Adrenal gland (tissue), 12 donors: ENCODE measurements around the gene IBSP. TPM values are rescaled to one million over a fixed set of nuclear protein-coding genes. Genes with fewer than 3 reads are reported as not detected.

ENCODE experiments used
- DNase-seq, 7 donors: peaks; one replicate each; pipeline ENCODE4 v3.0.0-alpha.2; 2019 to 2020
- H3K27ac ChIP-seq, 5 donors: fragments of 200-600 bp; sonication (generic) in 4 of 5; 1 replicate in 3 of 5; 2 replicates in 2 of 5; pipeline versions ENCODE4 v1.5.1 to v1.8.0; 2016 to 2020; ENCODE audit warnings: mild to moderate bottlenecking in 1 of 5
- H3K27me3 ChIP-seq: fragments of 200-600 bp; 2 replicates; pipeline ENCODE4 v1.8.0; 2021
- H3K36me3 ChIP-seq, 2 donors: fragments of 200-600 bp; replicated peaks in 1 of 2; 1 replicate in 1 of 2; 2 replicates in 1 of 2; pipeline versions ENCODE4 v1.5.1 to v1.8.0; 2018 to 2022
- H3K4me1 ChIP-seq, 2 donors: fragments of 200-600 bp; replicated peaks in 1 of 2; 1 replicate in 1 of 2; 2 replicates in 1 of 2; pipeline versions ENCODE4 v1.5.1 to v1.8.0; 2018 to 2021
- H3K4me3 ChIP-seq, 4 donors: fragments of 200-600 bp; sonication (generic) in 3 of 4; one replicate each; pipeline ENCODE4 v1.5.1; 2016 to 2018
- H3K9me3 ChIP-seq, 3 donors: fragments of 200-600 bp; sonication (generic) in 1 of 3; replicated peaks in 1 of 3; 1 replicate in 2 of 3; 2 replicates in 1 of 3; pipeline versions ENCODE4 v1.5.1 to v1.8.0; 2016 to 2021
- POLR2A ChIP-seq, 2 donors: fragments of 450-650 bp; IDR thresholded peaks; one replicate each; pipeline ENCODE4 v1.6.1; 2017; ENCODE audit warnings: antibody characterized with exemption in 2 of 2, mild to moderate bottlenecking in 2 of 2, moderate library complexity in 1 of 2
- WGBS, 4 donors: extraction: QIAGEN DNeasy Blood & Tissue Kit in 2 of 4; methylation state at CpG; one replicate each; pipeline versions ENCODE4 v1.1.5 to v1.1.7; 2013 to 2017; 5-methylcytosine and 5-hydroxymethylcytosine counted together
- intact Hi-C, 2 donors: fragments of 100-400 bp; cut with DNase I; formaldehyde crosslinking; loops; one replicate each; pipeline versions ENCODE4 v1.14.1 to v1.15.0; 2022 to 2023
- polyA plus RNA-seq, 3 donors: library from polyadenylated mRNA; stranded (reverse); fragments of 200-250 nt in 2 of 3; fragments of 350-450 nt in 1 of 3; fragmentation: Illumina TruSeq in 1 of 3; extraction: RNeasy Lipid Tissue Mini Kit (QIAGEN cat#74804) in 1 of 3; gene quantifications; one replicate each; pipeline ENCODE4 v1.2.3, GENCODE V29; 2013 to 2014
- total RNA-seq, 9 donors: library from RNA; depleted of rRNA in 4 of 9; stranded (reverse); fragments of >200 nt in 4 of 9; fragments of 120-200 nt in 1 of 9; fragmentation: NEBNext Ultra II Directional in 1 of 9; extraction: Animal tissue kit (Norgen Biotek cat#: 25700) in 1 of 9; gene quantifications; one replicate each; pipeline versions ENCODE4 v1.1.0 to v1.2.4, GENCODE V29; 2013 to 2023
- TF ChIP-seq, protein P1 (sequence below), 6 experiments: fragments of 450-650 bp in 4 of 6; fragments of 200-600 bp in 2 of 6; sonication (generic) in 1 of 6; IDR thresholded peaks; 1 replicate in 5 of 6; 2 replicates in 1 of 6; pipeline versions ENCODE4 v1.5.1 to v1.8.0; 2016 to 2021; ENCODE audit warnings: antibody characterized with exemption in 6 of 6, mild to moderate bottlenecking in 2 of 6, moderate library complexity in 1 of 6
- donor health status: healthy with polysubstance abuse.
- donor health status: Bipolar disorder and iron deficiency.
- donor health status: DM: yes; HTN: yes; CAD: no.
- donor health status: DM: no; HTN: no; CAD: no.
- donor health status: DM: no; HTN: no; CAD: no.
- donor health status: DM: yes; HTN: yes; CAD: no.

The IBSP gene
- total and polyA plus RNA-seq, 12 donors: not detected

- Histone ChIP-seq H3K36me3 (no peaks in the 10 kb centered on the region), H3K27me3 (no peaks in the 10 kb centered on the region), H3K9me3 (no peaks in the 10 kb centered on the region), H3K4me1 (no peaks in the 10 kb centered on the region), H3K4me3 (no peak overlapping the region), H3K27ac (no peak overlapping the region)
- DNase-seq: no peak
- TF ChIP-seq POLR2A (IDR thresholded peaks at IDR 0.05): no peak
- TF ChIP-seq, protein P1, sequence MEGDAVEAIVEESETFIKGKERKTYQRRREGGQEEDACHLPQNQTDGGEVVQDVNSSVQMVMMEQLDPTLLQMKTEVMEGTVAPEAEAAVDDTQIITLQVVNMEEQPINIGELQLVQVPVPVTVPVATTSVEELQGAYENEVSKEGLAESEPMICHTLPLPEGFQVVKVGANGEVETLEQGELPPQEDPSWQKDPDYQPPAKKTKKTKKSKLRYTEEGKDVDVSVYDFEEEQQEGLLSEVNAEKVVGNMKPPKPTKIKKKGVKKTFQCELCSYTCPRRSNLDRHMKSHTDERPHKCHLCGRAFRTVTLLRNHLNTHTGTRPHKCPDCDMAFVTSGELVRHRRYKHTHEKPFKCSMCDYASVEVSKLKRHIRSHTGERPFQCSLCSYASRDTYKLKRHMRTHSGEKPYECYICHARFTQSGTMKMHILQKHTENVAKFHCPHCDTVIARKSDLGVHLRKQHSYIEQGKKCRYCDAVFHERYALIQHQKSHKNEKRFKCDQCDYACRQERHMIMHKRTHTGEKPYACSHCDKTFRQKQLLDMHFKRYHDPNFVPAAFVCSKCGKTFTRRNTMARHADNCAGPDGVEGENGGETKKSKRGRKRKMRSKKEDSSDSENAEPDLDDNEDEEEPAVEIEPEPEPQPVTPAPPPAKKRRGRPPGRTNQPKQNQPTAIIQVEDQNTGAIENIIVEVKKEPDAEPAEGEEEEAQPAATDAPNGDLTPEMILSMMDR (IDR thresholded peaks at IDR 0.05): no peak
- WGBS, 4 donors: 65 to 88% (median 81%) methylated on average over 2 of the region's 2 CpGs
- intact Hi-C loops: no loop called here
These were observed 17.8 kb upstream of the IBSP start for GRCh38 chr4:87781569-87781968.

GRCh38 chr4:87783781-87784180 lies 15.6 kb upstream of the IBSP start:
- no peak for DNase-seq
- Histone ChIP-seq H3K9me3 (no peaks in the 10 kb centered on the region), H3K4me3 (no peak overlapping the region), H3K36me3 (no peaks in the 10 kb centered on the region), H3K27ac (no peak overlapping the region), H3K27me3 (no peaks in the 10 kb centered on the region), H3K4me1 (no peaks in the 10 kb centered on the region)
- intact Hi-C loops: no loop called here
- TF ChIP-seq, protein P1 (IDR thresholded peaks at IDR 0.05): no peak
- TF ChIP-seq POLR2A (IDR thresholded peaks at IDR 0.05): no peak
- WGBS, 4 donors: 90 to 98% (median 92%) methylated on average over 2 of the region's 2 CpGs

DNA sequence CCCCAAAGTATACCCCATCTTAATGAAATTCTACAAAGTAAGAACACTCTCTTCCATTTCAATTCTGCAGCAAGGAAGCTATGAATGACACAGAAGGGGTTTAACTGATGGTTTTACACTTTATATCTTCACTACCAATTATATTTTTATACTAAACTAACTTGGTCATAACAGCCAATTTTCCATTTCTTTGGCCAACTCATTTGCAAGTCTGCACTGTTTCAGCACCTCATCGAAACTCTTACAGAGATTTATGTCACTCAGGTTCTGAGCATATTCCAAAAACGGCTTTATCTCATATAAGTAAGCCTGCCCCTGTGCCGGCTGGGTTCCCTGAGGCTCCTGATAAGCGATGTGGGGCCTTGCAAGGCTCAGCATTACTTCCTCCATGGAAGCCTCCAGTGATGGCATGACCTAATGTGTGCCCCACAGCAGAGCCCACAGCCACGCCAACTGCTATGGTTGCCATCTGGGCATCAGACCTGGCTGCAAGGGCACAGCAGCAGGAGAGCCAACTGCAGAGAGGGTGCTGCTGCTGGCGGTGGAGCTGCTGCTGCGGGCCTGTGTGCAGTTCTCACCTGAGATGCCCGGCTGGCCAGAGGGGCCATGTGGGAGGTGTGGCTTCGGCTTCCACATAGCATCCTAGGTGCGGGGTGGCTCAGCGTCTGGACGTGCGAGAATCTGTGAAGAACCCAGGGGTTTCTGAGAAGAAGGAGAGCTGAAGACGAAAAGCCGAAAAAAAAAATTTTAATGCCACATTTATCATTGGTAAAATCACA lies 13.4 kb upstream of the IBSP start:
- DNase-seq: no peak
- no peak overlapping the region for H3K4me3 ChIP-seq
- no peaks in the 10 kb centered on the region for H3K36me3 ChIP-seq
- intact Hi-C loops: no loop called here
- H3K27ac ChIP-seq: no peak overlapping the region
- WGBS, 4 donors: 85 to 89% (median 86%) methylated on average over 12 to 15 of the region's 15 CpGs
- no peaks in the 10 kb centered on the region for H3K27me3 ChIP-seq
- no peaks in the 10 kb centered on the region for H3K4me1 ChIP-seq
- TF ChIP-seq POLR2A (IDR thresholded peaks at IDR 0.05): no peak
- TF ChIP-seq, protein P1 (IDR thresholded peaks at IDR 0.05): no peak
- no peaks in the 10 kb centered on the region for H3K9me3 ChIP-seq

DNA sequence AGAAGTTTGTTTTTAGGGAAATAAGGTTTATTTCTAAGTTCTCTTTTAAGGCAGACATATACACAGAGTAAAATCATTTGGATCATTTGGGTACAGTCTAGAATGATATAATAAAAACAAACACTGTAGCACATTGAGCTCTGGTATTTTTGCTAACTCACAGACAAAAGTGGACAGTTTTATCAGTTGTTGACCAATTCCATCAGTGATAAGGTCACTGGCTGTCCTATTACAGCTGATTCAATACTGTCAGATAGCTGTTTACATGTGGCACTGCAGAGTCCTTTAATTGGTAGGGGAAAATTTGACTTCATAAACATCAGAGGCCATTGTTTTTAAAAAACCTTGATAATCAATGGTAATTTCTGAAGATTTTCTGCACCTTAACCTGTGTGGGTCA lies 3.5 kb downstream of the IBSP start:
- H3K9me3 ChIP-seq: no peaks in the 10 kb centered on the region
- no peak overlapping the region for H3K27ac ChIP-seq
- H3K36me3 ChIP-seq: no peaks in the 10 kb centered on the region
- H3K4me3 ChIP-seq: no peak overlapping the region
- intact Hi-C loops: no loop called here
- TF ChIP-seq, protein P1 (IDR thresholded peaks at IDR 0.05): no peak
- TF ChIP-seq POLR2A (IDR thresholded peaks at IDR 0.05): no peak
- no peaks in the 10 kb centered on the region for H3K27me3 ChIP-seq
- no peak for DNase-seq
- H3K4me1 ChIP-seq: no peaks in the 10 kb centered on the region
